CD4-positive, alpha-beta T cell treated with Interleukin-4 for 4 hours (primary cell): ENCODE measurements around the gene HAGH.
A peak's percentile ranks its signal among the peaks of the same experiment; 100 is the strongest.

Experiments used
- DNase-seq: peaks from one replicate; pipeline ENCODE4 v3.0.0-alpha.2; 2020

The HAGH gene

DNA sequence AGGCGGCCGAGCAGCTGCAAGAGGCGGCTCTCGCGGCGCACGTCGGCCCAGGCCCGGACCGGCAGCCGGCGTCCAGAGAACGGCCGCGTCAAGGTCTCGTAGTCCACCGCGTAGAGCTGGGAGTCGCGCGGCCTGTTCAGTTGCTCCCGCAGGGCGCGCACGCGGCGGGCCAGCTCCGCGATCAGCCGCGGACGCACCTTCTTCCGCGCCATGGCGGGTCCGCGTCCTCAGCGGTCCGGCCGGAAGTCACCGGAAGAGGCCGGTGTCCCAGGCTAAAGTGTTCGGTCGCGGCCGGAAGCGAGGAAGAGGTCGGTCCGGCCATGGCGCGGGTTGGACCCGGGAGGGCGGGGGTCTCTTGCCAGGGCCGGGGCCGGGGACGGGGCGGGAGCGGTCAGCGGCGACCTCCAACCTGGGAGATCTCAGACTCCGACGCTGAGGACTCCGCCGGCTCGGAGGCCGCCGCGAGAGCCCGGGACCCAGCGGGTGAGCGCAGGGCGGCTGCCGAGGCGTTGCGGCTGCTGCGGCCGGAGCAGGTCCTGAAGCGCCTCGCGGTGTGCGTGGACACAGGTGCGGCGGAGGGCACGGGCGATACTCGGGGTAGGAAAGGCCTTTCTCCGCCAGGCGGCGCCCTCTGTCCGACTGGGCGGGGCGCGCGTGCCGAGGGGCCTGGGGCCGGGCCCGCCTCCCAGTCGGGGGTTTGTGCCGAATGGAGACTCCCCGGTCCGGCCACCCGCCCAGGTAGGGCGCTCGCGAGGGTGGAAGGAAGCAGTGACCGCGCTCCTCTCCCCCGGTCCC, 53.5 kb downstream of the HAGH start, which contains the start of gene MRPS34:
TSS of gene MRPS34 (minus strand) at position 227 of the 795 bp plus-strand sequence. CDS start at position 212, 15 bp downstream.
- peak; percentile 76 for DNase-seq

DNA sequence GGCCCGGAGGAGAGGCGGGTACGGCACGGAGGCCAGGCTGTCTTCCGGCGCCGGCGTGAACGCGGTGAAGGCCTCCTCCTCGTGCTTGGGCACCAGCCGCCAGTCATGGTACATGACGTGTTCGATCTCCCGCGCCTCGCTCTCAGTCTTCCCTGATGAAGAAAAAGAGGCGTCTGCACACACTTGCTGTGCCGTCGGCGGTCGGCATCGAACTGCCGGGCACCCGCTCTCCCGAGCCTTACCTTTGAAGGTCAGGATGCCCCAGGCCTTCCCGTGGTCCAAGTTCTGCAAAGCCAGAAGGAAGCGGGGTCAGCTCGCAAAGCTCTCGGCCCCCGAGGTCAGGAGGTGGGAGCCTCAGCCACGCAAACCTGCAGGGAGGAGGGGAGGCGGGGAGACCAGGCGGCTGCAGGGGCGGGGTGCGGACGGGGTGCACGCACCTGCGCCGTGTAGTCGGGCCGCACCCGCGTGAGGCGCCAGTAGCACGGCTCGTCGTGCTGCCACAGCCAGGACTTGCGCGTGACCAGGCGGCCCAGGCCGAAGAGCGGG, 54.2 kb downstream of the HAGH start, which contains the start of gene EME2:
TSS of gene EME2 (plus strand) at position 449 of the 546 bp plus-strand sequence. CDS start 418 bp downstream, outside the sequence.
- peak; percentile 33 for DNase-seq

DNA sequence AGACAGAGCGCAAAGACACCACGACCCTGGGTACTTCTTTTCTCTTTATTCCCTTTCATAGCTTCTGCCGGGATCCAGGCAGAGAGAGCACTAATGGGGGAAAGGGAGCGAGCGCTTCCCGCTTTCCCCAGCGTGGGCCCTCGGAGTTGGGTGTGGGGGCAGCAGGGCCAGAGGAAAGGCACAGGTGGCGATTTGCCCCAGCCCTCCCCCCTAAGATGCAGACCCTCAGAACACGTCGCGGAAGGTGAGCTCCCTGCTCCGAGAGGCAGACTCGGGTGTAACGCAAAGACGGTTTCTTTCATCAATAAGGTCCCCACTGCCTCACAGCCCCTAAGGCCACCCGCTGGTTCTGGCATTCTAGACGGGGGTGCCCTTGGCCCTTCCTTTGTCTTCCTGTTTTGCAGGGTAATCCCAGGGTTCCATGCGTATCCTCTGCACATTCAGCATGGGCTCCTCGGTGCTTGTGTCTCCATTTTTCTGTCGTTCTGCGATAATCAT, 54.7 kb downstream of the HAGH start:
- DNase-seq, result no peak

DNA sequence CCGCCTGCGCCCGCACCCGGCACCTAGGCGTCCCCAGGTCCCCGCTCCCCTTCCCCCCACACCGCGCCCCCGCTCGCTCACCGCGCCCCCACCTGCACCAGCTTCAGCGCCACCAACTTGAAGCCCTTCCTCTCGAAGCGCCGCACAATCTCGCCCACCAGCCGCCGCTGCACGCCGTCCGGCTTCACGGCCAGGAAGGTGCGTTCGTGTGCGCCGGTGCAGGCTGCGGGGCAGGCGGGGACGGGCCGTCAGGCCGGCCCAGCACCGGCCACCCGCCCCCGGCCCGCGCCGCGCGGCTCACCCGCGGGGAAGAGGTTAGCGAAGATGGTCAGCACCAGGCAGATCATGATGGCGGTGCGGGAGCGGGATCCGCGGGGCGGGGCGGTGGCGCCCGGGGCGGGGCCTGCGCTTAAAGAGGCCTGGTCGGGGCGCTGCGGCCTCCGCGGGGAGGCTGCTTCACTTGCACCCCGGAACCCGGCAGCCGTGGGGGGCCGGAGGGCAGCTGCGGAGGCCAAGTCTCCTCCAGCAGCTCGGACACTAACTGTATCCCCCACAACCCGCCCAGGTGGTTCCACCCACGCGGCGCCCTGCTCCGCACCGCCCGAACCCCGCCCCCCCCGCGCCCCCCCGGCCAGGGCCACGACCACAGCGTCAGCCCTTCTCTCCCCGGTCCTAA, 55.3 kb downstream of the HAGH start, which contains the start of gene NME3:
TSS of gene NME3 (minus strand) at position 356 of the 676 bp plus-strand sequence. CDS start at position 347, 9 bp downstream.
- DNase-seq, result peak; percentile 67

DNA sequence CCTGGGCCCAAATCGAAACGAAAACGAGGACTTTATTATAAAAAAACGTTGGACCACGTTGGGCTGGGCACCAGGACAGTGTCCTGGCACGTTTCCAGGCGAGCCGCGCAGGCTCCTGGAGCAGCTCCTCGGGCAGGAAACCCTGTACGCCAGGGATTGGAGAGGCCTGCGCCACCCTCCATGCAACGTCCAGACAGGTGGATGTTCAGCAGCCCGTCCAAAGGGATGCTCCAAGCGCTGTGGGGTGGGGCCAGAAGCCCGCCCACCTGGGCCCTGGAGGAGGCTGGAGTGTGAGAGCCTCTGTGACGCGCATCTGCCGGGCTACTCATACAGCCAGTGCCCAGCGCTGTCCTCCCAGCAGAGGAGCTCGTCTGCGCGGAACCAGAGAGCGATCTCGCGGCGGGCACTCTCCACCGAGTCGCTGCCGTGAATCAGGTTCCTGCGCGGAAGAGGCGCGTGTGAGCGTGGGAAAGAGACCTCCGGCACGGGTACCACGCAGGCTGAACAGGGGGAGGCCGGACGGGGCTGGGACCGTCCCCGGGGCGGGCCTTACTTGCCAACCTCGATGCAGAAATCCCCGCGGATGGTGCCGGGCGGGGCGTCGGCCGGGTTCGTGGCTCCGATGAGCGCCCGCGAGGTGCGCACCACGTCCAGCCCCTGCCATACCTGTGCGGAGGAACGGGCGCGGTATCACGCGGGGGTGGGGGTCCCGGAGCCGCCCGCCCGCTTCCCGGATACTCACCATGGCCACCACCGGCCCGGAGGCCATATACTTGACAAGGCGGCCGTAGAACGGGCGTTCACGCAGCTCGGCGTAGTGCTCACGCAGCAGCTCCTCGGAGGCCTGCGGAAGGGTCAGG, 56.1 kb downstream of the HAGH start:
- peak; percentile 55 for DNase-seq

DNA sequence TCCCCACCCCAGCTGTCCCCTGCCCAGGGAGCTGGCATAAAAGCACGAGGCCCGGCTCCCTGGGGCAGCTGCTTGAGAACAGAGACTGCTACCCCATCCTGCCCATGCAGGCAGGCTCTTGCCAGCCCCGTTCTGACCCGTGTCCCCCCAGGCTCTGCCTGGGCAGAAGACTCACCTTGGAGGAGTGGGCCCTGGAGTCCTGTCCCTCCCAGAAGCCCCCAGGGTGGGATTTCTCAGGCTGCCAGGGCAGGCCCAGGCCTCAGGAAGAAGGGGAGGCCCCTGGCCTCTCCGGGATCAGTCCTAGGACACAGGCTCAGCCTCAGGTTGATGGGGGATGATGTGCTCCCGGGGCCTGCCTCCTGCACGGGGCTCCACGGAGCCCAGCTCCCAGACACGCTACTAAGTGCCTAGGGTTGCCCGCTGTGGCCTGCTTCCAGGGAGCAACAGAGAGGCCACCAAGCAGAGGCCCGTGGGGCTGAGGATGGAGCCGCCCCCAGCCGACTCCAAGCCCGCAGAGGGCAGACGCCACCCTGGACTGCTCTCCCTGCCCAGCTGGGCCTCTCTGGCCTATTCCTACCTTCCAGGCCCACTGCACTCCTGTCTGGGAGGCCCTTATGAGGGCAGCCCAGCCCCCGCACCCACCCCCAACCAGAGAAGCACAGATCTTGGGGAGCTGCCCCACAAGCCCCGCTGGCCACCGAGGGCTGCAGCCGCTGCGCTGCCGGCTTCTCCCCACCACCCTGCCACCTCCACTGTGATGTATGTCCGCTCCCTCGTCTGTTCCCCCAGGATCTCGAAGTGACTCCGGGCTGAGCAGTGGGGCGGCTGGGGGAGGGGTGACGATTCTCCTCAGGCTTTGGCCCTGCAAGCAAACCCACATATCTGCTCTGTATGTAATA, 57.0 kb downstream of the HAGH start:
- no peak for DNase-seq

DNA sequence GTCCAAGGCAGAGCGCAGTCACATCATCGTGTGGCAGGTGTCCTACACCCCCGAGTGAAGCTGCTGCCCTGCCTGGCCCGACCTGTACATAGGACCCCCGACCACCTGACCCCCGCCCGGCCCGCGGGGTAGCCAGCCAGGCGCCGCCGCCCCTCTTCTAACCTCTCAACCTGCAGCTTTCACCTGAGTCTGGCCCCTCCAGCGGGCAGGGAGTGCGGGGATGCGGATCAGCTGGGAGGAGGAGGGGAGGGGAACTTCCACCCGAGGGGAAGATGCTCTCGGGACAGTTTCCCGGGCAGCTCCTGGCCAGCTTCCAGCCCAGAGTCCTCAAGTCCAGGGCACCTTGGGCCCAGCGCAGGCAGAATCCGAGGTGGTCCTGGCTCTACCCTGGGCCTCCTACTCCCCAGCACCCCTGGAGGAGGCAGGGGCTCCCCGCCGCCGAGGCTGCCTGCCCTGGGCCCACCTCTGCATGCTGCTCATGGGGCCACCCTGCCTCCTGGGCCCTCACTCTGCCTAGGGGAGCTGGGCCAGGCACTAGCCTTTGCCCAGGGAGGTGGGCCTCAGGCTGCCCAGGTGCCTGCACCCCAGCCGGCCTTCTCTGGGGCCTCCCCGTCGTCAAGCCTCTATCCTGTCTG, 57.7 kb downstream of the HAGH start:
- no peak for DNase-seq

DNA sequence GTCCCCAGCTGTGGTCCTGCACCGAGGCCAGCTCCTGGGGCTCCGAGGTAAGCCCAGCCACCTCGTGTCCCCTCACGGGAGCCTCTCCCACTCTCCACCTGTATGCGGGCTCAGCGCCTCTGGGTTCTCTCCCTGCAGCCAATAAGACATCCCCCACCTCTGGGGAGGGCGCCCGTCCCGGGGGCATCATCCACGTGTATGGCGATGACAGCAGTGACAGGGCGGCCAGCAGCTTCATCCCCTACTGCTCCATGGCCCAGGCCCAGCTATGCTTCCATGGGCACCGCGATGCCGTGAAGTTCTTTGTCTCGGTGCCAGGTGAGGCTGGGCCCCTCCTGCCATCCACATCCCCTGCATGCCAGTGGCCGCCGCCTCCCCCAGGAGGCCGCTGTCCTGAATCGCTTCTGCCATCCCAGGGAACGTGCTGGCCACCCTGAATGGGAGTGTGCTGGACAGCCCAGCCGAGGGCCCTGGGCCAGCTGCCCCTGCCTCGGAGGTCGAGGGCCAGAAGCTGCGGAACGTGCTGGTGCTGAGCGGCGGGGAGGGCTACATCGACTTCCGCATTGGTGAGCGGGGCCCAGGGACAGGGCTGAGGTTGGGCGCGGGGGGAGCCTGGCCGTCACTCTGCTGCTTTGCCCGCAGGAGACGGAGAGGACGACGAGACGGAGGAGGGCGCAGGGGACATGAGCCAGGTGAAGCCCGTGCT, 58.4 kb downstream of the HAGH start:
- DNase-seq, result no peak

DNA sequence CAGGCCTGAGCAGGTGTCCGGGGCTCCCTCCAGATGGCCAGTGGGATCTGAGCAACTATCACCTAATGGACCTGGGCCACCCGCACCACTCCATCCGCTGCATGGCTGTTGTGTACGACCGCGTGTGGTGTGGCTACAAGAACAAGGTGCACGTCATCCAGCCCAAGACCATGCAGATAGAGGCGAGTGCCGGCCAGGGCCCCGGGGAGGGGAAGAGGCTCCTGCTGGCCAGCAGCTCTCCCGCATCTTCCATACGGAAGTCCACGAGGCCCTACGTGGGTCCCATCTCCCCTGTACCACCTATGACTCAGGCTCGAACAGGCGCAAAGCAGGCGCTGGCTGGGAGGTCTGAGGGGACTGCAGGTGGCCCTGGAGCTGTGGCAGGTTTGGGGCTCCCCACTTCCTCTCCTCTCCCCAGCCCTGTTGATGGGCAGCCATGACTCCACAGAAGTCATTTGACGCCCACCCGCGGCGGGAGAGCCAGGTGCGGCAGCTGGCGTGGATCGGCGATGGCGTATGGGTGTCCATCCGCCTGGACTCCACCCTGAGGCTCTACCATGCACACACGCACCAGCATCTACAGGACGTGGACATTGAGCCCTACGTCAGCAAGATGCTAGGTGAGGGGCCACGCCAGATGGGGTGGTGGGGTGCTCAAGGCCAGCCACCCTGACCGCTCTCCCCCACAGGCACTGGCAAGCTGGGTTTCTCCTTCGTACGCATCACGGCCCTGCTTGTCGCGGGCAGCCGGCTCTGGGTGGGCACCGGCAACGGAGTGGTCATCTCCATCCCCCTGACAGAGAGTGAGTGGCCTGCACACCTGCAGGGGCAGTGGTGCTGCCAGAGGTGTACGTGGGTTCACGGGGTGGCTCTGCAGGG, 59.3 kb downstream of the HAGH start:
- DNase-seq, result no peak

DNA sequence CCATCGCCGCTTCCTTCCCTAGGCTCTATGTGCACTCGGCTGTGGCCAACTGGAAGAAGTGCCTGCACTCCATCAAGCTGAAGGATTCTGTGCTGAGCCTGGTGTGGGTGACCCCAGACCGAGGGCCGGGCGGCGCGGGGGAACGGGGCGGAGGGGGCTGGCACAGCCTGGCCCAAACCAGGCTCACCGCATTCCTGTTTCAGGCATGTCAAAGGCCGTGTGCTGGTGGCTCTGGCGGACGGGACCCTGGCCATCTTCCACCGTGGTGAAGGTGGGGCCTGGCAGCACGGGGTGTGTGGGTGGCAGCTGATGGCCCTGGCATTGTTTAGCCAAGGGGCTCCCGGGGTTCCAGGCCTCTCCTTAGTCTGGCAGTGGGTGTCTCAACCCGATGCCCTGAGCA, 59.9 kb downstream of the HAGH start:
- no peak for DNase-seq

DNA sequence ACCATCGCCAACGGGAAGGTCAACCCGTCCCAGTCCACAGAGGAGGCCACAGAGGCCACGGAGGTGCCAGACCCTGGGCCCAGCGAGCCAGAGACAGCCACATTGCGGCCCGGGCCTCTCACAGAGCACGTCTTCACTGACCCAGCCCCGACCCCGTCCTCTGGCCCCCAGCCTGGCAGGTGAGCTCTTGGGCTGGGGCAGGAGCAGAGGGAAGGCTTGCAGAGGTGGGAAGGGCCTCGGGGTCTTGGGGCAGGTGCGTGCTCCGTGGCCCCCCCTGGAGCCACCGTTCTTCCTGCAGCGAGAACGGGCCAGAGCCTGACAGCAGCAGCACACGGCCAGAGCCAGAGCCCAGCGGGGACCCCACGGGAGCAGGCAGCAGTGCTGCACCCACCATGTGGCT, 60.4 kb downstream of the HAGH start:
- DNase-seq, result no peak

DNA sequence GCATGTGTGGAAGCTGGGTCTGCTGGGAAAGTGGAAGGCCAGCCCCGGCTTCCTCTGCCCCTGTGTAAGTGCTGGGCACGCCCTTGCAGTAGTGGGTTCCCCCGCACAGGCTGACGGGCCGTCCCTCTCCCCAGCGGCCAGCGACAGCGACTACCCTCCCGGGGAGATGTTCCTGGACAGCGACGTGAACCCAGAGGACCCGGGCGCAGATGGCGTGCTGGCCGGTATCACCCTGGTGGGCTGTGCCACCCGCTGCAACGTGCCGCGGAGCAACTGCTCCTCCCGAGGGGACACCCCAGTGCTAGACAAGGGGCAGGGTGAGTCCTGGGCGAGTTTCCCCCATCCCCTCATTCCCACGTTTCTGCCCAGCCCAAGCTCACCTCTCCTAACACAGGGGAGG, 60.8 kb downstream of the HAGH start:
- no peak for DNase-seq

DNA sequence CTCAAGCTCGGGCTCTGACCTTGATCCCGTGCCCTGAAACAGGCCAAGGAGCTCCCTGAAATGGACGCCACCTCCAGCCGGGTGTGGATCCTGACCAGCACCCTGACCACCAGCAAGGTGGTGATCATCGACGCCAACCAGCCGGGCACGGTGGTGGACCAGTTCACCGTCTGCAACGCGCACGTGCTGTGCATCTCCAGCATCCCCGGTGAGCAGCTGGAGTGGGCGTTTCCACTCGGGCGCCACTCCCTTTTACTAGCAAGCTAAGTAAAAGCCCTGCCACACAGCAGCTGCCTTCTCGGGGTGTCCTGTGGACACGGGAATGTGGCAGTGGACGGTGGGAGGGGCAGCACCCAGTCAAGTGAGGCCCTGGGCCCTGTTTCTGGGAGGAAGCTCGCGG, 61.7 kb downstream of the HAGH start:
- no peak for DNase-seq

DNA sequence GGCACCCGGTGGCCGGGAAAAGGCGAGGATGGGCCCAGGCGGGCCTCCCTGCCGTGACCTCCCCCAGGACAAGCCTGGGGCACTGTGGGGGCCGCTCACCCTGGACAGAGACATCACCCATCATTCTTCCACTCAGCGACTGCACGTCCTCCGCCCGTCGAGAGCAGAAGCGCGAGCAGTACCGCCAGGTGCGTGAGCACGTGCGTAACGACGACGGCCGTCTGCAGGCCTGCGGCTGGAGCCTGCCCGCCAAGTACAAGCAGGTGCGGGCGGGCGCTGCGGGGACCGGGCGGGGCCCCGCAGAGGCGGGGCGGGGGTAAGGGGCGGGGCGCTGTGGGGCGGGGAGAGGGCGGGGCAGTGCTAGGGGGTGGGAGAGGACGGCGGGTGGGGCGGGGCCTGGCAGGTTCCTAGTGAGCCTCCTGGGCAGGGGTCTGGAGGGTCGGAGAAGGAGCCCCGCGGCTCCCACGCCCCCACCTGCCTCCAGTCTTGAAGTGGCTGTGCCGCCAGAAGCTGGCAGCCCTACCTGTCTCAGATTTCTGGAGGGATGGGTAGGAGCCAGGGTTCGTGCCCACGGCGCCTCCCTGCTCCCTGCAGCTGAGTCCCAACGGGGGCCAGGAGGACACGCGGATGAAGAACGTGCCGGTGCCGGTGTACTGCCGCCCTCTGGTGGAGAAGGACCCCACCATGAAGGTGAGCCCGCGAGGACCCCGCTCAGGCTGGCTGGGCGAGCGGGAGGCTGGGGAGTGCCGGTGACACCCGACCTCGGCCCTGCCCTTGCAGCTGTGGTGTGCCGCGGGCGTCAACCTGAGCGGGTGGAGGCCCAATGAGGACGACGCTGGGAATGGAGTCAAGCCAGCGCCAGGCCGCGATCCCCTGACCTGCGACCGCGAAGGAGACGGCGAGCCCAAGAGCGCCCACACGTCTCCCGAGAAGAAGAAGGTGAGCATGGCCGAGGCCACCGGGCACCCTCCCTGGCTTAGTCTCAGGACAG, 62.8 kb downstream of the HAGH start:
- DNase-seq, result no peak

DNA sequence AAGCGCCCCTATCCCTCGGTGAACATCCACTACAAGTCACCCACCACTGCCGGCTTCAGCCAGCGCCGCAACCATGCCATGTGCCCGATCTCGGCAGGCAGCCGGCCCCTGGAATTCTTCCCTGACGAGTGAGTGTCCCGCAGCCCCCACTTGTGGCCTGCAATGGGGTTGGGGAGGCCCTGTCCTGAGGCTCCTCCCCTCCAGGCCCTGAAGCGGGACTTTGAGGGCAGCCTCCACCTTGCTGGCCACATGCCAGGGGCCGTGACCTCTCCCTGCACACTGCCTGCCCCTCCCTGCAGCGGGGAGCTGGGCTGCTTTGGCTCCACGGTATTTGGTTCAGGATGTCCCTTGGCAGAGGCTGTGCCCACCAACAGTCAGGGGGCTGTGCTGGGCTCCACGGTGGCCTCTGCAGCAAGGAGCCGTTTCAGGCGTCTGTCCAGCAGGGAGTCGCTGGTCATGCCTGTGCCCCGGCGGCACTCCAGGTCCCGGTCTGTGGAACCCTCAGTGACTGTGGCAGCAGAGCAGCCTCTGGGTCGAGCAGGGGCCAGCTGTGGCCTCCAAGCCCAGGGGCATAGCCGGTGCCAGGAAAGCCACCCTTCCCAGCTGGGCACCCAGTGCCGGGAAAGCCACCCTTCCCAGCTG, 63.6 kb downstream of the HAGH start:
- no peak for DNase-seq

DNA sequence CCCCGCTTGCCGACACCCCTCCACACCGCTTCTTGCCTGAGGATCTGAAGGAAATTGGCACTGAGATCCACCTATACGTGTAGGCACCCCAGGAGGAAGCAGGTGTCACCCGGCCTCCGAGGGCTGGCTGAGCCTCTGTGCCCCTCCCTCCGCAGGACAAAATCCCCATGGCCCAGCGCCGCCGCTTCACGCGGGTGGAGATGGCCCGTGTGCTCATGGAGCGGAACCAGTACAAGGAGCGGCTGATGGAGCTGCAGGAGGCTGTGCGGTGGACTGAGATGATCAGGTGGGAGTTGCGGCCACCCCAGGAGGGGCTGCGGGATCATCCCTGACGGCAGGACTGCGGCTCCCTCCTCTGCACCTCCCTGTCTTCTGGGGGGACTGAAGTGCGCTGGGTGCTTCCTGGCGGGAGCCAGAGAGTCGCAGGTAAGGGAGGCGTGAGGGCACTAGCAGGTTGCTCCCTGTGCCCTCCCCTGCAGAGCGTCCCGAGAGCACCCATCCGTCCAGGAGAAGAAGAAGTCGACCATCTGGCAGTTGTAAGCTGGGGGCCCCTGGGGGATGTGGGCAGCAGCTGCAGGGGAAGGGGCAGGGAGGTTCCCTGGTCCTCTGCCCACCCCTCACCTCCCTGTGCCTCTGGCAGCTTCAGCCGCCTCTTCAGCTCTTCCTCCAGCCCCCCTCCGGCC, 64.3 kb downstream of the HAGH start:
- no peak for DNase-seq

DNA sequence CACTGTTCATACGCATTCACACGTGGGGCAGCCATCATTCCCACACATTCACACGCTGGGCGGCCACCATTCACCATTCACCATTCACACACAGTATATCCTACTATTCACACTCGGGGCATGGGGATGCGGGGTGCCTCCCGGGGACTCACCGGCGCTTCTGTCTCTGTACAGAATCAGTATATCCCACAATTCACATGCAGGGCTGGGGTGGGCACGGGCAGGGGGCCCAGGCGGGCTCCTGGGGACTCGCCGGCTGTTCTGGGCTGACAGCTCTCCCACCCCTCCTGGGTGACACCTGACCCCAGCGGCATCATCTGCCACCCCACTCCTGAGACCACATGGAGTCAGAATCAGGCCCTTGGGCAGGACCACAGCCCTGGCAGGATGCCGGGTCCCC, 64.9 kb downstream of the HAGH start:
- DNase-seq, result no peak
